Duodenal mucosa (tissue), 2 donors: ENCODE results near the gene SORCS2.

Experiments used
- H3K27ac ChIP-seq: one replicate; pipeline ENCODE4 v1.7.0; 2013; ENCODE audit warnings: low read depth, low read length
- H3K27me3 ChIP-seq, 2 donors: one replicate each; pipeline ENCODE4 v1.7.0; 2013; ENCODE audit warnings: low read length in 2 of 2, control low read depth in 1 of 2; ENCODE audit not compliant: insufficient read depth in 2 of 2, control insufficient read depth in 1 of 2
- H3K36me3 ChIP-seq, 2 donors: one replicate each; pipeline ENCODE4 v1.7.0; 2013; ENCODE audit warnings: low read length in 2 of 2, control low read depth in 1 of 2; ENCODE audit not compliant: insufficient read depth in 2 of 2, control insufficient read depth in 1 of 2
- H3K4me1 ChIP-seq, 2 donors: one replicate each; pipeline ENCODE4 v1.7.0; 2013; ENCODE audit warnings: low read length in 2 of 2, control low read depth in 1 of 2; ENCODE audit not compliant: insufficient read depth in 2 of 2, control insufficient read depth in 1 of 2
- H3K4me3 ChIP-seq, 2 donors: one replicate each; pipeline ENCODE4 v1.7.0; 2013; ENCODE audit warnings: low read length in 2 of 2, low read depth in 1 of 2
- H3K9ac ChIP-seq, 2 donors: one replicate each; pipeline ENCODE4 v1.7.0; 2013; ENCODE audit warnings: low read length in 2 of 2, low read depth in 1 of 2
- H3K9me3 ChIP-seq, 2 donors: one replicate each; pipeline ENCODE4 v1.7.0; 2013; ENCODE audit warnings: low read length in 2 of 2, control low read depth in 1 of 2; ENCODE audit not compliant: control insufficient read depth in 1 of 2

Gene SORCS2

DNA sequence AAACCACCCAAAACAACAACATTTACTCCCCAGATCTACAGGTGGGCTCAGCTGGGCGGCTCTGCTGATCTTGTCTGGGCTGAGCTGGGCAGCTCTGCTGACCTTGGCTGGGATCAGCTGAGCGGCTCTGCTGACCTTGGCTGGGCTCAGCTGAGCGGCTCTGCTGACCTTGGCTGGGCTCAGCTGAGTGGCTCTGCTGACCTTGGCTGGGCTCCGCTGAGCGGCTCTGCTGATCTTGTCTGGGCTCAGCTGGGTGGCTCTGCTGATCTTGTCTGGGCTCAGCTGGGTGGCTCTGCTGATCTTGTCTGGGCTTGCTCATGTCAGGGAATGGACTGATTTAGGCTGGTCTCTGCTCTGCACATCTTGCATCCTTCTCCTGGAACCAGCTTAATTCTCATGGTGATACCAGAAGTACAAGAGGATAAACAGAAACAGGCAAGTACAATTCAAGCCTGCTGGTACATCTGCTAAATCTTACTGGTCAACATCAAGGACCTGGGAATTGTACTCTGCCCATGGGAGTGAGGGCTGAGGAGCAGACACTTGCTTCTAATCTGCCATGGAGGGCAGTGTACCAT lies 490.9 kb downstream of the SORCS2 start:
- no peak overlapping the region for H3K4me3 ChIP-seq
- H3K36me3 ChIP-seq: no peaks in the 10 kb centered on the region
- H3K27me3 ChIP-seq: no peaks in the 10 kb centered on the region
- no peak overlapping the region for H3K9ac ChIP-seq
- H3K4me1 ChIP-seq: no peaks in the 10 kb centered on the region
- no peak overlapping the region for H3K27ac ChIP-seq
- H3K9me3 ChIP-seq: no peaks in the 10 kb centered on the region

- Histone ChIP-seq H3K27ac (no peak overlapping the region), H3K4me1 (no peaks in the 10 kb centered on the region), H3K9ac (no peak overlapping the region), H3K27me3 (no peaks in the 10 kb centered on the region), H3K9me3 (no peaks in the 10 kb centered on the region), H3K36me3 (no peaks in the 10 kb centered on the region), H3K4me3 (no peak overlapping the region)
Observed at GRCh38 chr4:7684294-7684693, 492.0 kb downstream of the SORCS2 start.

- no peak overlapping the region for H3K9ac ChIP-seq
- H3K9me3 ChIP-seq: no peaks in the 10 kb centered on the region
- no peak overlapping the region for H3K4me3 ChIP-seq
- H3K27ac ChIP-seq: no peak overlapping the region
- no peaks in the 10 kb centered on the region for H3K27me3 ChIP-seq
- H3K36me3 ChIP-seq: no peaks in the 10 kb centered on the region
- H3K4me1 ChIP-seq: no peaks in the 10 kb centered on the region
Observed at GRCh38 chr4:7686070-7686870, 493.9 kb downstream of the SORCS2 start.

DNA sequence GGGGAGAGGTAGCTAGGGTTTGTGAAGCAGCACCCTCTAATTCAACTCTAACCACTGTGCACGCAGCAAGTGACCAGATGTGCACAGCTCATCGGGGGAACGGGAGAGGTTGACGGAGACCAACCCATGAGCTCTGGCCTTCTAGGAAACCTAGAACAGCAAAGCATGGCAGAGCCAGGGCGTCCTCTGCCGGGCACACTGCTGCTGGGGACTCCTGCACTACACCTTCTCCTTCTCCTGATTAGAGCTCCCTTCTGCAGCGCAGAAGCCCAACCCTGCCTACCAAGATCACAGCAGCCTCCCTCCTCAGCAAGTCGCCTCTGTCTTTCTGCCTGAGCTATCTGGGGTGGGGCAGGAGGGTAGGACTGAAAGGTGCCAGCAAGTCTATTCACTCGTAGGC lies 494.7 kb downstream of the SORCS2 start:
- H3K9ac ChIP-seq: no peak overlapping the region
- H3K36me3 ChIP-seq: no peaks in the 10 kb centered on the region
- H3K27ac ChIP-seq: no peak overlapping the region
- H3K4me3 ChIP-seq: no peak overlapping the region
- H3K27me3 ChIP-seq: no peaks in the 10 kb centered on the region
- H3K9me3 ChIP-seq: no peaks in the 10 kb centered on the region
- no peaks in the 10 kb centered on the region for H3K4me1 ChIP-seq

- no peak overlapping the region for H3K27ac ChIP-seq
- no peak overlapping the region for H3K4me3 ChIP-seq
- no peaks in the 10 kb centered on the region for H3K4me1 ChIP-seq
- H3K9ac ChIP-seq: no peak overlapping the region
- no peaks in the 10 kb centered on the region for H3K27me3 ChIP-seq
- no peaks in the 10 kb centered on the region for H3K36me3 ChIP-seq
- H3K9me3 ChIP-seq: no peaks in the 10 kb centered on the region
Observed at GRCh38 chr4:7687796-7688195, 495.5 kb downstream of the SORCS2 start.

- Histone ChIP-seq H3K36me3 (no peaks in the 10 kb centered on the region), H3K27ac (no peak overlapping the region)
Observed at GRCh38 chr4:7689773-7690693, 497.7 kb downstream of the SORCS2 start.

DNA sequence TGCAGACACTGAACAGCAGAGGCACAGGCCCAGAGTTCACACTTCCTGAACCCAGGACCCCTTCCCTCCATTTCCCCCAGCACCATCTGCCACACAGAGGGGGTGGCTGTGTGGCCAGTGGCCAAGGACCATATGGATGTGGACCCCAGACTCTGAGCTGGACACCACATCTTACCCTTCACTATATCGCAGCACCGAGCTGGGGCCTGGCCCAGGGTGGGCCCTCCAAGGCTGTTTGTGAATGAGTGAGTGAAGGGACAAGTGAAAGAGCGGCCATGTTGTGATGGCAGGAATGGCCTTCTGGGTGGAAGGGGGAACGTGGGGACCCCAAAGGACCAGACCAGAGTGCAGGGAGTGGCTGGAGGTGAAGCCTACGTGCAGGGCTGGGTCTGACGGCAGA lies 498.7 kb downstream of the SORCS2 start:
- no peaks in the 10 kb centered on the region for H3K4me1 ChIP-seq
- no peaks in the 10 kb centered on the region for H3K9me3 ChIP-seq
- no peaks in the 10 kb centered on the region for H3K27me3 ChIP-seq
- H3K9ac ChIP-seq: no peak overlapping the region
- no peak overlapping the region for H3K4me3 ChIP-seq
- no peaks in the 10 kb centered on the region for H3K36me3 ChIP-seq
- no peak overlapping the region for H3K27ac ChIP-seq

More at GRCh38 chr4:7689773-7690693, 497.7 kb downstream of the SORCS2 start:
- no peaks in the 10 kb centered on the region for H3K27me3 ChIP-seq
- H3K9ac ChIP-seq: no peak overlapping the region
- no peaks in the 10 kb centered on the region for H3K4me1 ChIP-seq
- H3K4me3 ChIP-seq: no peak overlapping the region
- H3K9me3 ChIP-seq: no peaks in the 10 kb centered on the region

- no peaks in the 10 kb centered on the region for H3K9me3 ChIP-seq
Observed at GRCh38 chr4:7691982-7692381, 499.6 kb downstream of the SORCS2 start.

DNA sequence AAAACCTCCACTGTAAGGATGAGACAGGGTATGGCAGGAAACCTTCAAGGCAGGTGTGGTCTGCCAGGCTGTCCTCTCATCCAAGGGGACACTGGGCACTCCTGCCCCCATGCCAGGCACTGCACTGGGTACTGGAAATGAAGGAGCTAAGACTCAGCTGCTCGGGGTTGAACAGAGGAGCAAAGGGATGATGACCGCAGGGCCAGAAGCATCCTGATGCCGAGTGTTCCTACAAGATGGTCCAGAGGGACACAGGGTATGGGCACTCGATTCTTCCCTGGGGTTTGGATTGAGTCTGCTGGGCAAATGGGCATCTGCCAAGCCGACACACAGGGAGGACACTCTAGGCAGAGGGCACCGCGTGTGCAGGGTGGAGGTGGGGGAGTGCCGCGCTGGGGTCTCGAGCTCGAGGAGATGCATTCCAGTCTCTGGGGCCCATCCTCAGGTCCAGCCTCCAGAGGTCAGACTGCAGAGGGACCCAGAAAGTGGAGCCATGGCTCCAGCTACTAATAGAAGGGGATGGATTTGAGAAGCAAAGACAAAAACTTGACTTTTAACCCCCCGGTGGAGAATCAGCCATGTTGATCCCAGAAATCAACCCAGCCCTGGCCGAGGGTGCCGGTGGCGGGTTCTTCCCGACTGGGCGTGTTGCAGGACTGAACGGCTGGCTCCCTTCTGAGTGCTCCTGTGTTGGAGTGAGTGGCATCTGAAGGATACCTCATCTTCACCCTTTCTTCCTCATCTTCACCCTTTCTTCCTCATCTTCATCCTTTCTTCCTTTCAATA lies 500.3 kb downstream of the SORCS2 start:
- no peak overlapping the region for H3K4me3 ChIP-seq
- H3K4me1 ChIP-seq: peaks cover 0 to 2% of the 10 kb centered on the region in 2 donors
- no peak overlapping the region for H3K9ac ChIP-seq
- no peak overlapping the region for H3K27ac ChIP-seq
- no peaks in the 10 kb centered on the region for H3K9me3 ChIP-seq
- no peaks in the 10 kb centered on the region for H3K27me3 ChIP-seq
- no peaks in the 10 kb centered on the region for H3K36me3 ChIP-seq

More at GRCh38 chr4:7691982-7692381, 499.6 kb downstream of the SORCS2 start:
- H3K27me3 ChIP-seq: no peaks in the 10 kb centered on the region
- H3K4me3 ChIP-seq: no peak overlapping the region
- no peak overlapping the region for H3K9ac ChIP-seq
- H3K4me1 ChIP-seq: no peaks in the 10 kb centered on the region
- no peaks in the 10 kb centered on the region for H3K36me3 ChIP-seq
- no peak overlapping the region for H3K27ac ChIP-seq
